Fibroblast of skin of left quadriceps (primary cell): ENCODE results near the gene SLC2A4.
"Not testable (repeated sequence)": the region's sequence is repeated elsewhere in the genome, so short reads cannot be mapped to it uniquely, and the experiment has no call there.

Experiments
- DNase-seq, 2 experiments: peaks; one replicate each; pipeline ENCODE4 v3.0.0-alpha.2; 2013; ENCODE audit warnings: low read depth in 2 of 2

SLC2A4 gene

DNA sequence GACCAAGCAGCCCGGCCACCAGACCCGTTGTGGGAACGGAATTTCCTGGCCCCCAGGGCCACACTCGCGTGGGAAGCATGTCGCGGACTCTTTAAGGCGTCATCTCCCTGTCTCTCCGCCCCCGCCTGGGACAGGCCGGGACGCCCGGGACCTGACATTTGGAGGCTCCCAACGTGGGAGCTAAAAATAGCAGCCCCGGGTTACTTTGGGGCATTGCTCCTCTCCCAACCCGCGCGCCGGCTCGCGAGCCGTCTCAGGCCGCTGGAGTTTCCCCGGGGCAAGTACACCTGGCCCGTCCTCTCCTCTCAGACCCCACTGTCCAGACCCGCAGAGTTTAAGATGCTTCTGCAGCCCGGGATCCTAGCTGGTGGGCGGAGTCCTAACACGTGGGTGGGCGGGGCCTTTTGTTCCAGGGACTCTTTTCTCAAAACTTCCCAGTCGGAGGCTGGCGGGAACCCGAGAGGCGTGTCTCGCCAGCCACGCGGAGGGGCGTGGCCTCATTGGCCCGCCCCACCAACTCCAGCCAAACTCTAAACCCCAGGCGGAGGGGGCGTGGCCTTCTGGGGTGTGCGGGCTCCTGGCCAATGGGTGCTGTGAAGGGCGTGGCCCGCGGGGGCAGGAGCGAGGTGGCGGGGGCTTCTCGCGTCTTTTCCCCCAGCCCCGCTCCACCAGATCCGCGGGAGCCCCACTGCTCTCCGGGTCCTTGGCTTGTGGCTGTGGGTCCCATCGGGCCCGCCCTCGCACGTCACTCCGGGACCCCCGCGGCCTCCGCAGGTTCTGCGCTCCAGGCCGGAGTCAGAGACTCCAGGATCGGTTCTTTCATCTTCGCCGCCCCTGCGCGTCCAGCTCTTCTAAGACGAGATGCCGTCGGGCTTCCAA is at the start of gene SLC2A4:
Gene SLC2A4, plus strand, starts transcription at position 645 of the 879 bp plus-strand sequence. Its CDS starts 217 bp downstream, at position 862.
- DNase-seq, result peak; percentile 85 to 88

DNA sequence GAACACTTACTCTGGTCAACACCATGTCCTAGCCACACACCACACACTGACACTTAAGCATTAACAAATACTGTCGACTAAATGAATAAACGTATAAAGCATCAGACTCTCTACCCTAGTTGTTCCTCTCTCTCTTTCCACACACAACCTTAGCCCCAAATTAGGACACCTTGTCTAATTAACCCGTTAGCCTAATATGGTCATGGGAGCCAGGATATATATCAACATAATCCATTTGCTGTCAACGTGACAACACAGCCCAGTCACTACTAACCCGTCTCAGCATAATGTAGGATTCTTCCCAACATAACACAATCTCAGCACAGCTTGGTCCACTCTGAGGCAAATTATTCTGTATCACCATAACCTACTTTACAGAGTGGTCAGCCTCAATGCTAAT is 49.4 kb upstream of the SLC2A4 start:
- no peak for DNase-seq

DNA sequence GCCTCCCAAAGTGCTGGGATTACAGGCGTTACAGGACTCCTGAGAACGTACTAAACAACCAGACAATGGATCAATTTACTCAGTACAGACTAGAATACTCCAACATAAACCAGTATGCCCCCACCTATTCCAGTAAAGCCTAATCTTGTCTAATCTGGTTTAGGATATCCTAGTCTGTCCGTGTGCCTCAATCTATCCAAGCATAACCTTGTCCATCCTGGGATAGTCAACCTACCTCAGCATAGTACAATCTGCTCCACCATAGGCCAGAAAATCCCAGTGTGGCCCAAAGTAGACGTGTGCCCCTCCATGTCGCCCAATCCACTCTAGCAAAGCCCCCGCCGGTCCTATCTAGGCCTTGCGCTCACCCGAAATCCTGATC is 47.8 kb upstream of the SLC2A4 start:
- DNase-seq, result no peak

DNA sequence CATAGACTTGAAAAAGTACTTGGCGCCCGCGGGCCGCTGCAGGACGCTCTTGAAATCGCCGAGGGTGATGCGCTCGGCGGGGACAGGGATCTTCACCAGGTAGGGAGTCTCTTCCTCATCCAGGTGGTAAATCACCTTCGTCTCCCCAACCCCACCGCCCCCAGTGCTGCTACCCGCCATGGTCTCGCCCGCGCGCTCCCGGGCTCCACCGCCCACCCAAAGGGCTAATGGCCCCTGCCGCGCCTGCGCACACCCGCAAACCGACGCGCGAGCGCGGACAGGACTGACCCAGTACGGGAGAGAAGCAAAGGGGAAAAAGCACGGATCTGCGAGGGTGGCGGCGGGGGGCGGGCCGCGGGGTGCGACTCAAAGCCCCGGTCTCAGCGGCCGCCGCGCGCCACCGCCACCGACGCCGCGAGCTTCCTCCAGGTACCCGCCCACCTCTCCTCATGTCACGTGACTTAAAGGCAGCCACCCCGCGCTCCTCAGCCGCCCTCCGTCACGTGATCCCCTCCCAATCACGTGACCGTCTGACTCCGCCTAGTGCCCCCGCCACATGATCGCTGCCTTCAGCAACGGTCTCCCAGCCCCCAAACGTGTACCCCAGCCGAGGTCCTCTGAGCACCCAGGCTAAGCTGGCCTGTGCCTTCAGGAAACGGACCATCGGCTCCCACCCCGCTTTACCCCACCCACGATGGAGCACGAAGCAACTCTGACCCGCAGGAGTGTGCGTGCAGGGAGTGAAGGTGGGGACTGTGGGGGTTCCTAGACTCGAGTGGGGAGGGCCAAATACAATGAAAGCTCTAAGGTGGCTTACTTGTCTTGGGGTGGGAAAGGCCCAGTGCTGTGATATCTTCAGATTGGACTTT is 47.2 kb upstream of the SLC2A4 start, which contains the start of gene DVL2:
Gene DVL2, minus strand, starts transcription at position 435 of the 869 bp plus-strand sequence. Its CDS starts 255 bp downstream, at position 180.
- DNase-seq, result peak; percentile 89 to 90

DNA sequence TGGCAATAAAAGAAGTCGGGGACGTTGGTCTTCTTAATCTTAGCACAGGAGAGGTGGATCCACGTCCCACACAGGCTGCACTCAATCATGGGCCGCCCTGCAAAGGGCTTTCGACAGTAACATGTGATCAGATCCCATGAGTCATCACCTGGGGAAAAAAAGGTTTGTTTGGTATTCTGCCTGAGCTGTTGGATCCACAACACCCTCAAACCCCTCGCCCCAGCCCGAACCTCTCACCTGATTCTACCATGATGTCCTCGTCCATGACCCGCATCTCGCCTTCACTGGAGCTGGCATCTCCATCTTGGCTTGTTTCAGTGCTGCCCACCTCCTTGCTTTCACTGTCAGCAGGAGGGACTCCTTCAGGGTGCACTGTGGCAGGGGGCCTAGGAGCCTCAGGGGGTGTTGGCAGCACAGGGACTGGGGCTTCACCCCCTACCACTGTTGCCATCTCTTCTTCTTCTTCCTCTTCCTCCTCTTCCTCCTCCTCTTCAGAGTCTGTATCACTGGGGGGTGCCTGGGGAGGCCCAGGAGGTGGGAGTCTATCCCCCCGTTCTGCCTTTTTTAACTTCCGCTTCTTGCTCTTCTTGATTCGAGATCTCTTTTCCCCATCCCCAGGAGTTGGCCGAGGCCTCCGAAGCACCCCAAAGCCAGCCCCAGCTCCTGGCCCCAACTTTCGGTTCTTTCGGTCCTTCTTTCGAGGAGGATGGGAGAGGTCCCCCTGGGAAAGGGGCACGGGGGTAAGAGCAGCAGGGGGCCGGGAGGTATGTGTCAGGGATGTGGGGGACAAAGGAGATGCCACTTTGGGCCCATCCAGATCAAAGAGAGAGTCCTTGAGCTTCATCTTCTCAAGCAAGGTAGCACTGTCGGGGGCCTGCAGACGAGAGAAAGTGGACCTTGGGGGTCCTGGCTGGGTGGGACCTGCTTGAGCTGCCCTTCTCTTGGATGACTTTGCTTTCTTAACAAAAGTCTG is 45.5 kb upstream of the SLC2A4 start:
- DNase-seq, result no peak

DNA sequence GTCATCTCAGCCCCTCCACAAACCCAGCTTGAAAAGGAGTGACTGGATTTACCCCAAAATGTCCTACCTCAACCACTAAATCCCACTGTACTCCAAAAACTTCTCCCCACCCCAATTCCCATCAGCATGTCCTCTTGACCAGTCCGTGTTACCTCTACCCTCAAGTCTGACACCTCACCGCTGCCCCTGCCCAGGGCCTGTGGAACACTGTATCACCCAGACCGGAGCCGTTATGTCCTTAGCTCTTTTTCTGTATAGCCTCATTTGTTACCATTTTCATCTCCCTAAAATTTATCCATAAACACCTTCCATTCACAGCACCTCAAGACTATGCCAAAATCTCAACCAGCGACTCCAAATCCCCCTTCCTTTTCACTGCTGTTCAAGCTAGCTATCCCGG is 44.7 kb upstream of the SLC2A4 start:
- DNase-seq, result no peak

DNA sequence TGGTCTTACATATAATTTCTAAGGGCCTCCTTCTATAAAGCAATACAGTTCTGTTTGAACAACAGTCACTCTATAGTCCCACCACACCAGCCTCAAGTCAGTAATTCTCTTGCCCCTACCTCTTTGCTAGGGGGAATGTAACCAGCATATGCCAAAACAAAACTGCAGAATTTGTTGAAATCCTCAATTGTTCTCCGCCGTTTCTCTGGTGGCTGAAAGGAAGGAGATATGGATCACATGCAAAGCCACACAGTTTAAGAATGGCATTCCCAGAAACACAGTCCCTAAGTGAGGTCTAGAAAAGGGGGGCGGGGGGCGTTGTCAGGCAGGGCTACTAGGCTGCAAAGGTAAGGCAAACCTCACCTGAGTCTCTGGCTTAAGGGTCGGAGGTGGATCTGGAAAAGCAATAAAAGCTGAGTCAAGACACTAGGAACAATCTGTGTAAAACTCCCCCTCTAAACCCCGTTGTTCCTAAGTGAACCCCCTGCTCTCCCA is 44.2 kb upstream of the SLC2A4 start:
- no peak for DNase-seq

DNA sequence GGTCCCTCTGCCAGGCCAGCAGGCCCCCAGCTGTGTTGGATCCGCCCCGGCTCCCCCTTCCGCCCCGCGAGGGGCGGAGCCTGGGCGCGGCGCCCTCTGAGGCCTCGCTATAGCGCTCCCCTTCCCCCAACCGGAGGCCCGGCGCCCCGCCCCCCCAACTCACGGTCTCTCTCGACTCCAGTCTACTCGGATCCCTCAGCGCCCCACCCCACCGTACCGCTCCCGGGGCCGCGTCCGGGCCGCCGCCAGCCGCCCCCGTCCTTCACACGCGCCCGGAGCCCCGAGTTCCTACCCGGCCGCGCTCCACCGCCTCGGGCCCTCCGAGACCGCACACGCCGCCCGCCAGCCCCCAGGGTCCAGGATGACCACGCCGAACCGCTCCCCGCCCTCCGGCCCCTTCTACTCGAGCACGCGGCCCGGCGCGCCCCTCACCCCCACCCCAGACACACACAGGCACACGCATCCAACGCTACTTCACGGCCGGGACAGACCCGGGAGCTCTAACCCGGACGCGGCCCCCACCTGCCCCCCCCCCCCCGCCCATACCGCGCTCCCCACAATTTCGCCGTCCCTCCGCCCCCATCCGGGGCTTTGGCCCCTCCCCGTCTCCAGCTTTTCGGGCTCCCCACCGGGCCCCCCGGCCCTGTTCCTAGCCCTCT is 43.6 kb upstream of the SLC2A4 start:
- DNase-seq, result peak in 1 of 2 experiments; percentile 57

DNA sequence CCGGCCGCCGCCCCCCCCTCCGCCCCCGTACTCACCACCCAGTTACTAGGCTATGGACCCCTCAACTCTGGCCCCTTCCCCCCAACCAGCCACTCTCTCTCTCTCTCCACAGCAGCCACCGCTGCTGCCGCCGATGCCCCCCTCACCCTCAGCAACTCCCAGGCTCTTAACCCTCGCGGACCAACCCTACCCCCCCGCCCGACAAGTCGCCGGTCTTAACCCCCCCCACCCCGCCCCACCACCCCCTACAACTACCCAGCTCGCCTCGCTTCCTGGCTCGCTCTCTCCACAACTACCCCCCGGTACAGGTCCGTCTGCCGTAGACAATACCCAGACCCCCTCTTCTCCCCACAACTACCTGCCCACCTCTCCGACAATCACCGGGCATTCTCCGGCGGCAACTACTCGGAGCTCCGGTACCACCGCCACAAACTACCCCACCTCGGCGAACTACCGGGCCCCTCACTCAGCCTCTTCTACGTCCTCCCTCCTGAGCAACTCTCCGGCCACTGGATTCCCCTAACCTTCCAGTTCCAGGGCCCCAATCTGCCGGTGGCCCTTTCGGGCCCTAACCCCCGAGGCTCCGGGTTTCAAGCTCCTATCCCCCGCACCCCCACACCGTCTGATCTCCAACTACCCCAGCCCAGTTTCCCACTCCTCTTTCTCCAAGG is 43.0 kb upstream of the SLC2A4 start:
- DNase-seq, result no peak

DNA sequence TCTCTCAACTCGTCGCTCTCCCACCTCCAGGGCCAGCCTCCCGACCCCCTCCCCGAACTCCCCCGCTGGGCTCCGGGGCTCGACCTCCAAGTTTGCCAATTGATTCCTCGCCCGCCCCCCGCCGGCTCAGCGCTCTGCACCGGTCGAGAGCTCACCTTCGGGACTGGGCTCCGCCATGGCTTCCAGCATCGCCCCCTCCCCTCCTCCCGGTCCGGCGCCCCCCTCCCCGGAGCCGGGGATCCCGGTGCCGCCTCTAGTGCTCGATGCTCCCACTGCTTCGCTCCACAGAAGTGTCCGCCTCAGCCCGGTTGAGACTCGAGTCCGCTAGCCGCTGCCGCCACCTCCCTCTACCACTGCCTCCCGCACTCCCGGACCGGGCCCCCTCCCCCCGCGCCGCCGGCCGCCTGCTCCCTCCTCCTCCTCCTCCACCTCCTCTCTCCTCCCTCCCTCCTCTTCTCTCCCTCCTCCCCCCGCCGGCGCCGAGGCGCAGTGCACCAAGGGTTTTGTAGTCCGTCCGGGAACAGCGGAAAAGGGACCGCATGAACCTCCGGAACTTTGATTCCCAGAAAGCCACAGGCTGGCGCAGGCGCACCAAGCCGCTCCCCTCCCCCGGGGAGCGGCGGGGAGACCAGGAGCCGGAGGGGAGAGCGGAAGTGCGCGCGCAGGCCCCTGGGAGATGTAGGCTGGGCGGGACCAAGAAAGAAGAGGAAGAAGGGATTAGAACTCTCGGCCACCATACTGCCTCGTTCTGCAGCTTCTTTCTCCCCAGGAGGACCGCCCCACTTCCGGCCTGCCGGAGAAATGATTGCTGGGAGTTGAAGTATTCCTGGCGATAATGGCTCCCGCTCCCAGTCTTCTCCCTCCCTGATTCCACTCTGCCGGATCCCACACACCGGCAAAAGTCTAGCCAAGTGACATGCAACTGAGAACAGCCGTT is 42.2 kb upstream of the SLC2A4 start, which contains the start of gene PHF23:
Gene PHF23, minus strand, starts transcription at position 367 of the 937 bp plus-strand sequence. Its CDS starts 178 bp downstream, at position 189.
- DNase-seq, result peak; percentile 99 to 100

DNA sequence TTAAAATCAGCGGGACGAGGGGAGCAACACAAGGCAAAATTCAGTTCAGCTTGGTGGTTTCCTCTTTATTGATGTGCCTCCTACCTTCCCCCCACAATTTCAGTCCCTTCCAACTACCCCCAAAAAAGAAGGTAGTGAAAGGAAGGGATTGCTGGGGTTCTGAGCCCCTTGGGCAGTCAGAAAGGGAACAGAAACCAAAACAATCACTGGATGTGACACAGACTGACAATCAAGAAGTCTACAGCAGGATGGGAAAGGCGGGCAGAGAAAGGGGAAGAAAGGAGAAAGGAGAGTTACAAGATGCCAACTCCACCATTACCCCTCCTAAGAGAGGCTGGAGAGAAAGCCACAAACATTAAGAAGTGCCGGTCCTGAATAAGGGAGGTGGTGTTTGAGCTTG is 41.1 kb upstream of the SLC2A4 start:
- no peak for DNase-seq

DNA sequence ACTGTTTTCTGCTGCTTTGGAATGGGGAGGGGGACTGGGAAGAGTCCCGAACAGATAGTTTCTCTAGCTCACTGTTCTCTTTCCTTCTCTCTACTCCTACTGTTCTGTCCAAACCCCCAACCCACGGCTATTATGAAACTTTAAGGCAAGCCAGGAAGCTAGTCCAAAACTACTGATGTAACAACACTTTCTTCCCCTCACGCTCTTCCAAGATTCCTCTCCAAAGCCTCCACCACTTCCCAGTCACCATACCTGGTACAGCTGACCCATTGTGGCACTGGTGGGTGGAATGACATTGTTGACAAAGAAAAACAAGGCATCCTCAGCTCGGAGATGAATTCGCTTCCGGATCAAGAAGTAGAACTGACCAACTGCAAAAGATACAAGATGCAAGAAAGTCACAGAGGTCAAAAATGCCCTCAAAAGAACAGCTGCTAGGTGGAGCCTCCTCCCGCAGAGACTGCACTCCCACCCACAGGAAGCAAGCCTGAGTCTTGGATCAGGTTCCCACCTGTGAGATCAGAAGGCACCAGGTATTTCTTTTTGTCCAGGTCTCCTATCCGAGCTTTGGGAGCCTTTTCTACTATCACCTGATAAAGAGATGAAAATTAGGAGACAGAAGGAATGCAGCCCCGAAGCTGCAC is 40.3 kb upstream of the SLC2A4 start:
- no peak for DNase-seq

DNA sequence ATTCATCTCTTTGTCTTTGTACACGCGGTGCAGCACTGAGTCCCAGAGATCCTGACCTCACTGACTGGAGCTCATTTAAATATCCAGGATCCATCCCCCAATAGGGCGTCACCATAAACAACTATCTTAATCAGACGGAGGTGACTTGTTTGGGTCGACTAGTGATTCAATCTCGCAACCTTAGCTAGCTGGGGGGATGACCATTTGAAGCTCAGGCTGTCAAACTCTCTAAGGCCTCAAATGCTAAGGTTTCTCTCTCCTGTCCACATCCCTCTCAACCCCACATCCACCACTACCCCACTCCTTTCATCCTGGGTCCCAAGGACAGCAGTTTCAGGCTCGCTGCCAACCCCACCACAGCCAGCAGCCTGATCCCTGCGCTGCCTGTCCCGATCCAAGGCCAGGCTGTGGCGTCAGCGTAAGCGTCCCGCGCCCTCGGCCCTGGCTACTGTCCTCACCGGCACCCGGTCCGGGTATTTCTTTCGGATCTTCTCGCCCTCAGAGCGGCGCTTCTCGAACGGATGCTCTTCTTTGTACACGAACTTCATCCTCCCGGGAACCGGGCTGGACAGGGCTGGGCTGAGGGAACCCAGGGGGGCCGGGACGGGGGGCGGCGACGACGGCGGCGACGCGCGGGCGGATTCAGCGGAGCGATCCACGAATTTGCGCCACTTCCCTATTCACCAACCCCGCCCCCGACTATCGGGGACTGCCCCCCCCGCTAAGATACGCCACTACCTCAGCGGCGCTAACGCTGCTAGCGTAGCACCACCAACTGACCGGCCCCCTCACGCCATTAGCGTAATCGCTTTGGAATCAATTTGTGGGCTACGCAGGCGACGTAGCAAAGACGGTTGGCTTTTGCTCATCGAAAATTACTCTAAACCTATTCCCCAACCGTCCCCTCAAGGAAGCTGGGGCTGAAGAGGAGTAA is 39.5 kb upstream of the SLC2A4 start, which contains the start of gene GABARAP:
Gene GABARAP, minus strand, starts transcription at position 667 of the 934 bp plus-strand sequence. Its CDS starts 119 bp downstream, at position 548.
- peak; percentile 84 to 86 for DNase-seq

DNA sequence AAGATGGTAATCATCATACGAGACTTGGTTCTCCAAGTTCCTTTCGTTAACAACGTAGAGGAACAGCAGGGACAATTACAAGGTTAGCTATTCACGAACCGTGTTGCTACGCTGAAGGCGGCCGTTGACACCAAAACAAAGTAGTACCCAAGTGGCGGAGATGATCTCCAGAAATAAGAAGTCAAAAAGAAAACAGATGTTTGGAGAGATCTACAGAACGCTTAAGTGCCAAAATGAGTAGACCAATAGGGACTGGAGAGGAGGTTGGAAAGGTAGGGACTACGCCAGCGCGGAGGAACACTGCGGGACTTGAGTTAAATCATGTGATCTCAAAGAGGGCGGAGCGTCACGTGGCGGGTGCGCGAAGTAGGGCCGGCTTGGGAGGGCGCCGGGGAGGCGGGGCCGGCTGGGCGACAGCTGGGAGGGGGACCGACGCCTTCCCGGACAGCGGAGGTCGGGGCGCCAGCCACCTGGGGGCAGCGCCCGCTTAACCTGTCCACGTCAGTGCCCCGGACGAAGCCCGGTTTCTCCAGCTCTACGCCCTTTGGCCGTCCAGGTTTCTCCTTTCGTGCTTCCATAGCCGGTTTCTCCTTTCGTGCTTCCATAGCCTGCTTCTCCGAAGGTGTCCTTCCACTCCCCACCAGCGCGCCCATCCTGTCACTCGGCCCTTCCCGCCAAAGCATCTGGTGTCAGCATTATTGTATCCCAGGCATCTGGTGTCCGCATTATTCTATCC is 38.6 kb upstream of the SLC2A4 start:
- peak; percentile 93 to 94 for DNase-seq

DNA sequence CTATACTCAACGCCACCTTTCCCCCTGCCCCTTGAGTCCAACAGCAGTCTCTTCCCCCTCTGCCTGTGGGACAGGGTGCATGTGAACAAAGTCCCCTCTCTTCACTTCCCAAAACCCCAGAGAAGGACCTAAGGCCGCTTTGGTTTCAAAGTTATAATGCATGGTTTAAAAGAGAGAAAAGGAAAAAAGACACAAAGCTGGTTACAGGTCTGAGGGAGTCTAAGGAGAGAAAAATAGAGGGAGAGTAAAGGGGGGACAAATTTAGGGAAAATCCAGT is 38.1 kb upstream of the SLC2A4 start:
- no peak for DNase-seq

DNA sequence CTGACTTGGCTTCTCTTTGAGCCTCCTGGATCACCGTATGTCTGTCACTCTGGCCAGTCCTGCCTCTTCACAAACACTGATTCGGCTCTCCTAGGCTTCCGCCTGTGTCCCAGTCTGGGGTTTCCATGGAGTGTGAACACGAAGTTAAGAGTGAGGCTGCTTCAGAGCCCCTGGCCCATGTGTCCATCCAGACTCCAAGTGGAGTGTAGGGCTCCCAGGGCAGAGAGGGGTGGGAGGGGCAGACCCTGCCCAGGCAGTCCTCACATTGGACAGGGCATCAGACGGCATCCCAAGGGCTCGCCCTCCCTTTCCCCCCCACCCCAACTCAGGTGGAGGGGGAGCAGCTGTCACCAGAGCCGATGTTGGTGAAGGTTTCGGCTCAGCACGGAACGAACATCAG is 37.7 kb upstream of the SLC2A4 start:
- not testable (repeated sequence) for DNase-seq

DNA sequence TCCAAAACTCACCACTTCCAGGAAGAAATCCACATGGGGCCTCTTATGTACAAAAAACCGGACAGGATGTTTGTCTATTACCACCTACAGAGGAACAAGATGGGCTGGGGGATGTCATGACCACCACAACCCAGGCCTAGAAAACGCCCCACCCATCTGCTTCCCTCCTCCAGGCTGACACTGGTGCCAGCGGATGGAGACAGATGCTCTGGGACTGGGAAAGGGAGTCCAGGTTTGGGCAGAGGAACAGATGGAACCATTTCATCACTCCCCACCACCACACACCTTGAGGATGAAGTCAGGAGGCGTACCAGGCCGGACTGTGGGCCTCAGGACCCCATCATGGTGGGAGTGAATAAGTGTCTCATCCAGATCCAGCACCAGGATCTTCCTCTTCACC is 34.7 kb upstream of the SLC2A4 start:
- no peak for DNase-seq
